ENCODE results near the gene SDK1. TPM values are rescaled to one million over a fixed set of nuclear protein-coding genes. Genes with fewer than 3 reads are reported as not detected.

Gene SDK1
- total RNA-seq, 6 experiments from 2014 or later: not detected

DNA sequence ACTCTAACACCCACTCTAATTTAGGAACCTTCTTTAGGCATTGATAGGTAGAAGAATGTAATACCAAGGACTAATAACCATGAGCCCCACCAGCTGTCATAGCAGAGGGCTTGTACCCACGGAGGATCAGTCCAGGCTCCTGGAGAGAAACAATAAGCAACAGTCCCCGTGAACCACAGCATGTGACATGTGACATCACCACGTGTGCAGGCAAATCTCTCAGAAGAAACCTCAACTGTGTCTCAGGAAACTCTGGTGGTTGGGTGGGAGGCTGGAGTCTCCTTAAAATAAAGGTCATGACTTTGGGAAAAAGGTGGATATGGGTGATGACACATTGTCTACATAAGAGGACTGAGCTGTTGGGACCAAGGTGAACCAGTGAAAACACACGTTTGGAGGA is 727.2 kb downstream of the SDK1 start:
- TF ChIP-seq, protein P1, sequence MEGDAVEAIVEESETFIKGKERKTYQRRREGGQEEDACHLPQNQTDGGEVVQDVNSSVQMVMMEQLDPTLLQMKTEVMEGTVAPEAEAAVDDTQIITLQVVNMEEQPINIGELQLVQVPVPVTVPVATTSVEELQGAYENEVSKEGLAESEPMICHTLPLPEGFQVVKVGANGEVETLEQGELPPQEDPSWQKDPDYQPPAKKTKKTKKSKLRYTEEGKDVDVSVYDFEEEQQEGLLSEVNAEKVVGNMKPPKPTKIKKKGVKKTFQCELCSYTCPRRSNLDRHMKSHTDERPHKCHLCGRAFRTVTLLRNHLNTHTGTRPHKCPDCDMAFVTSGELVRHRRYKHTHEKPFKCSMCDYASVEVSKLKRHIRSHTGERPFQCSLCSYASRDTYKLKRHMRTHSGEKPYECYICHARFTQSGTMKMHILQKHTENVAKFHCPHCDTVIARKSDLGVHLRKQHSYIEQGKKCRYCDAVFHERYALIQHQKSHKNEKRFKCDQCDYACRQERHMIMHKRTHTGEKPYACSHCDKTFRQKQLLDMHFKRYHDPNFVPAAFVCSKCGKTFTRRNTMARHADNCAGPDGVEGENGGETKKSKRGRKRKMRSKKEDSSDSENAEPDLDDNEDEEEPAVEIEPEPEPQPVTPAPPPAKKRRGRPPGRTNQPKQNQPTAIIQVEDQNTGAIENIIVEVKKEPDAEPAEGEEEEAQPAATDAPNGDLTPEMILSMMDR (IDR thresholded peaks at IDR 0.05): no peak
- H3K27ac Mint-ChIP-seq: no peak overlapping the region
- H3K36me3 Mint-ChIP-seq (ENCODE audit: low read depth): no peaks in the 10 kb centered on the region; the same call in 1 of the 2 replicates
- no peak overlapping the region for H3K4me3 Mint-ChIP-seq
- no peaks in the 10 kb centered on the region for H3K27me3 Mint-ChIP-seq (ENCODE audit: insufficient read depth)
- no peak for DNase-seq
- H3K9me3 Mint-ChIP-seq: peaks cover 35% of the 10 kb centered on the region
- H3K4me1 Mint-ChIP-seq (ENCODE audit: low read depth): no peaks in the 10 kb centered on the region

GRCh38 chr7:4029941-4030340 is 728.9 kb downstream of the SDK1 start:
- TF ChIP-seq, protein P1 (IDR thresholded peaks at IDR 0.05): no peak
- Mint-ChIP-seq H3K4me3 (no peak overlapping the region), H3K4me1 (ENCODE audit: low read depth) (no peaks in the 10 kb centered on the region), H3K27ac (no peak overlapping the region), H3K9me3 (peaks cover 29% of the 10 kb centered on the region), H3K36me3 (ENCODE audit: low read depth) (no peaks in the 10 kb centered on the region), H3K27me3 (ENCODE audit: insufficient read depth) (no peaks in the 10 kb centered on the region; the same call in 1 of the 2 replicates)
- no peak for DNase-seq

GRCh38 chr7:4030346-4030950 is 729.4 kb downstream of the SDK1 start:
- TF ChIP-seq, protein P1 (IDR thresholded peaks at IDR 0.05): no peak
- no peaks in the 10 kb centered on the region for H3K36me3 Mint-ChIP-seq (ENCODE audit: low read depth)
- H3K4me3 Mint-ChIP-seq: no peak overlapping the region
- H3K27me3 Mint-ChIP-seq (ENCODE audit: insufficient read depth): no peaks in the 10 kb centered on the region; the same call in 1 of the 2 replicates
- no peak for DNase-seq
- no peaks in the 10 kb centered on the region for H3K4me1 Mint-ChIP-seq (ENCODE audit: low read depth)
- peaks cover 29% of the 10 kb centered on the region for H3K9me3 Mint-ChIP-seq
- H3K27ac Mint-ChIP-seq: no peak overlapping the region

- H3K36me3 Mint-ChIP-seq (ENCODE audit: low read depth): no peaks in the 10 kb centered on the region
- TF ChIP-seq, protein P1 (IDR thresholded peaks at IDR 0.05): no peak
- no peak overlapping the region for H3K27ac Mint-ChIP-seq
- peaks cover 2% of the 10 kb centered on the region; the same call in 1 of the 2 replicates for H3K27me3 Mint-ChIP-seq (ENCODE audit: insufficient read depth)
- no peaks in the 10 kb centered on the region for H3K4me1 Mint-ChIP-seq (ENCODE audit: low read depth)
- peaks cover 25% of the 10 kb centered on the region for H3K9me3 Mint-ChIP-seq
- DNase-seq: no peak
- no peak overlapping the region for H3K4me3 Mint-ChIP-seq
These were observed 732.9 kb downstream of the SDK1 start for GRCh38 chr7:4033996-4034395.

DNA sequence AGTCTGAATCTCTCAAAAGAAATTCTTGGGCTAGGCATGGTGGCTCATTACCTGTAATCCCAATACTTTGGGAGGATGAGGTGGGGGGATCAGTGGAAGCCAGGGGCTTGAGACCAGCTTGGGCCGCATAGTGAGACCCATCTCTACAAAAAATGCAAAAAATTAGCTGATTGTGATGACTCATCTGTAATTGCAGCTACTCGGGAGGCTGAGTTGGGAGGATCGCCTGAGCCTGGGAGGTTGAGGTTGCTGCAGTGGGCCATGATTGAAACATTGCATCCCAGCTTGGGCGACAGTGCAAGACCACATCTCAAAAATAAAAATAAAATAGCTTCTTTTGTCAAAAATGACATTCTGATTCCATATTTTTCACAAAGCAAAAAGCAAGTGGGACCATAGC is 736.3 kb downstream of the SDK1 start:
- peaks cover 17% of the 10 kb centered on the region for H3K9me3 Mint-ChIP-seq
- TF ChIP-seq, protein P1 (IDR thresholded peaks at IDR 0.05): no peak
- DNase-seq: no peak
- no peaks in the 10 kb centered on the region for H3K36me3 Mint-ChIP-seq (ENCODE audit: low read depth)
- no peak overlapping the region for H3K27ac Mint-ChIP-seq
- H3K27me3 Mint-ChIP-seq (ENCODE audit: insufficient read depth): peaks cover 2% of the 10 kb centered on the region
- no peaks in the 10 kb centered on the region for H3K4me1 Mint-ChIP-seq (ENCODE audit: low read depth)
- no peak overlapping the region for H3K4me3 Mint-ChIP-seq
